ENCODE data around the gene KCNT1.

Gene KCNT1

GRCh38 chr9:135749171-135750045, 47.4 kb downstream of the KCNT1 start:
- DNase-seq: no peak

- DNase-seq: no peak
Measured at GRCh38 chr9:135750786-135751185, 48.8 kb downstream of the KCNT1 start.

GRCh38 chr9:135751501-135751900, 49.5 kb downstream of the KCNT1 start:
- no peak for DNase-seq

GRCh38 chr9:135752281-135753204, 50.6 kb downstream of the KCNT1 start:
- no peak for DNase-seq

- DNase-seq: no peak
Measured at GRCh38 chr9:135753391-135754105, 51.6 kb downstream of the KCNT1 start.

- DNase-seq: no peak
Measured at GRCh38 chr9:135756576-135756975, 54.6 kb downstream of the KCNT1 start.

GRCh38 chr9:135757356-135757755, 55.4 kb downstream of the KCNT1 start:
- no peak for DNase-seq

- DNase-seq: no peak
Measured at GRCh38 chr9:135758056-135758455, 56.1 kb downstream of the KCNT1 start.

GRCh38 chr9:135758870-135759269, 56.9 kb downstream of the KCNT1 start:
- no peak for DNase-seq

- DNase-seq: no peak
Measured at GRCh38 chr9:135759676-135760300, 57.8 kb downstream of the KCNT1 start.

- no peak for DNase-seq
Measured at GRCh38 chr9:135760465-135760864, 58.5 kb downstream of the KCNT1 start.

- no peak for DNase-seq
Measured at GRCh38 chr9:135761150-135761844, 59.3 kb downstream of the KCNT1 start.

- no peak for DNase-seq
Measured at GRCh38 chr9:135761845-135762168, 59.8 kb downstream of the KCNT1 start.

- DNase-seq: no peak
Measured at GRCh38 chr9:135762921-135763320, 60.9 kb downstream of the KCNT1 start.

GRCh38 chr9:135763716-135764446, 61.9 kb downstream of the KCNT1 start:
- no peak for DNase-seq

GRCh38 chr9:135764731-135765130, 62.7 kb downstream of the KCNT1 start:
- no peak for DNase-seq

GRCh38 chr9:135765416-135765815, 63.4 kb downstream of the KCNT1 start:
- DNase-seq: no peak

- no peak for DNase-seq
Measured at GRCh38 chr9:135766251-135766650, 64.3 kb downstream of the KCNT1 start.

GRCh38 chr9:135766707-135767106, 64.7 kb downstream of the KCNT1 start:
- no peak for DNase-seq

GRCh38 chr9:135768516-135769218, 66.7 kb downstream of the KCNT1 start:
- no peak for DNase-seq
